Measurements from ENCODE around the gene EIF5.

Gene EIF5

DNA sequence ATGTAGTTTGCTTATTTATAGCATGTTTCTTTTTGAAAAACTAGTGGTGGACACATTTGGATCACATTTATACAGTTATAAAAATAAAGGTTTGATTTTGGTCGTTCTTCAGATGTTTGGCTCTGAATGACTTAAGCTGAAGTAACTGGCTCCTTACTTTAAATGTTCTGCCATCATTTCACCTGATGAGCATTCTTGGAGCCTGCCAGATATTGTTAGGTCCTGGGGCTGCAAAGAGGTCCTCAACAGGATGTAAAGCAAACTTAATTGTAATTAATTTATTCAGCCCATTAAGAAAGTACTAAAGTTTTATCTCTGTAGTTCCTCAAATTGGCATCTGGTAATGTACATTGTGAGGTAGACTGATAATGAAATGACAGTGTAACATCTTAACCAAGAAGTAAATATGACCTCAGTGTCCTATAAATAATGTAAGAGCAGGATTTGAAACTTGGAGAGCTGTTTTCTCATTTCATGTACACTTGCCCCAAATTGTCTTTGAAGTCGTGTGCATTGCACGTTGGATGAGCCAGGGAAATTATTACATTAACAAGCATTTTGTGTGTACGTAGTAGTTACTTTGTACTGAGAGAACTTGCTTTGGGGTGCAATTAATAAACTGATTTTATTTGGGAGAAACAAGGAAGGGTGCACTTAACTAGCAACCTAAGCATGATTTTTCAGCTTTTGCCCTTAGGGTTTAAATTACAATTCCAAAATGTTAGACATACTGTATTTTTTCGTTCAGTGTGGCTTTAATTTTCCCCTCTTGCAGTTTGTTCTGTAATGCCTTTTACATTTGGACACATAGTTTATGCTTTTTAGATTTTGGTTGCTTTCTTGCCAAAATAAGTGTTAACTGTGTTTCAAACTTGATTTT, 7.5 kb downstream of the EIF5 start:
- TF ChIP-seq, protein P1, sequence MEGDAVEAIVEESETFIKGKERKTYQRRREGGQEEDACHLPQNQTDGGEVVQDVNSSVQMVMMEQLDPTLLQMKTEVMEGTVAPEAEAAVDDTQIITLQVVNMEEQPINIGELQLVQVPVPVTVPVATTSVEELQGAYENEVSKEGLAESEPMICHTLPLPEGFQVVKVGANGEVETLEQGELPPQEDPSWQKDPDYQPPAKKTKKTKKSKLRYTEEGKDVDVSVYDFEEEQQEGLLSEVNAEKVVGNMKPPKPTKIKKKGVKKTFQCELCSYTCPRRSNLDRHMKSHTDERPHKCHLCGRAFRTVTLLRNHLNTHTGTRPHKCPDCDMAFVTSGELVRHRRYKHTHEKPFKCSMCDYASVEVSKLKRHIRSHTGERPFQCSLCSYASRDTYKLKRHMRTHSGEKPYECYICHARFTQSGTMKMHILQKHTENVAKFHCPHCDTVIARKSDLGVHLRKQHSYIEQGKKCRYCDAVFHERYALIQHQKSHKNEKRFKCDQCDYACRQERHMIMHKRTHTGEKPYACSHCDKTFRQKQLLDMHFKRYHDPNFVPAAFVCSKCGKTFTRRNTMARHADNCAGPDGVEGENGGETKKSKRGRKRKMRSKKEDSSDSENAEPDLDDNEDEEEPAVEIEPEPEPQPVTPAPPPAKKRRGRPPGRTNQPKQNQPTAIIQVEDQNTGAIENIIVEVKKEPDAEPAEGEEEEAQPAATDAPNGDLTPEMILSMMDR (IDR thresholded peaks at IDR 0.05) = no peak

GRCh38 chr14:103343164-103343879, 9.3 kb downstream of the EIF5 start:
- TF ChIP-seq, protein P1 (IDR thresholded peaks at IDR 0.05) = no peak

DNA sequence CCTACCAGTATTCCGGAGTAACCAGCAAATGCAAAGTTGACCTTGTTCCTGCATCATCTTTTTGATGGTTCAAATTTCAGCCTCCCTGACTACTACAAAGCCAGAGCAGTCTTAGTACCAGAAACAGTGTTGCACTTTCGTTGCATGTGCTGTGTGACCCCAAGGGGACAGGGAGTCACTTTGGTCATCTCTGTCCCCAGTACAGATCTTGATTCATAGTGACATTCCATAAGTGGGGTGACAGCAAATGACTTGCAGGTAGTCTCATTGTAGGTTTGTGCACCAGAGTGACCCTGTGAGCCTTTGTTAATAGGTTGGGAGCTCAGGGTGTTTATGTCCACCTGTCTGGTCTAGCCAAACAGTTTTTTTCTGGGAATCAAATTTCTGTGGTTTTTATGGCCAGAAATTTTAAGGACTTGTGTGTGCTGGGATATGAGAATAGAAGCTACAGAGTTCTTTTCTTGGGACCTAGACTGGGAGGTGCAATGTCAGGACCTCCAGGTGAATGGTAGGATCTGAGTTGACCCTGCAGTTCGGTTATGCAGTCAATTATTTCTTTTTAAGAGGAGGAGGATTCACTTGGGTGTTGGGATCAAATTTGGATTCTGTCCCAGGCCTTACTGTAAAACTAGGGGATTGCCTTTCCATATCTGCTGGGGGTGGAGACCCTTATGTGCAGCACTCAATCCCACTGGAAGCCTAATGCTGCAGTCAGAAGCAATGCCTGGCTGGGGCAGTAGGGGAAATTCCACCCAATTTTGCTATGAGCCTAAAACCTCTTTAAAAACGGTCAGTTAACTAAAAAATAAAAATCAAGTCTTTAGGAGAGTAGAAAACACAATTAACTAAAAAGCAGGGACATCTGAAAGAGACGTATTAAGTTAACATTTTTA, 10.1 kb downstream of the EIF5 start:
- TF ChIP-seq, protein P1 (IDR thresholded peaks at IDR 0.05) = no peak

- TF ChIP-seq, protein P1 (IDR thresholded peaks at IDR 0.05) = no peak
Observed at GRCh38 chr14:103346286-103346685, 12.2 kb downstream of the EIF5 start.

- TF ChIP-seq, protein P1 (IDR thresholded peaks at IDR 0.05) = no peak
Observed at GRCh38 chr14:103347091-103347815, 13.2 kb downstream of the EIF5 start.

- TF ChIP-seq, protein P1 (IDR thresholded peaks at IDR 0.05) = no peak
Observed at GRCh38 chr14:103348154-103348553, 14.1 kb downstream of the EIF5 start.

Data from LNCAP (cell line).